Keratinocyte (primary cell): ENCODE measurements around the gene PRKAG2. TPM values are rescaled to one million over a fixed set of nuclear protein-coding genes. Genes with fewer than 3 reads are reported as not detected.

Source experiments
- DNase-seq: peaks from one replicate; pipeline ENCODE4 v3.0.0-alpha.2; 2011; ENCODE audit warnings: low read depth, missing footprints, low spot score
- FAIRE-seq: peaks from 2 replicates; lab custom pipeline; 2011; peaks lifted over from hg19 to GRCh38; lab: Jason Lieb, UNC
- H2AFZ ChIP-seq: 2 replicates; pipeline ENCODE4 v1.6.0; 2012; ENCODE audit warnings: low read length, control low read depth, inconsistent platforms; ENCODE audit not compliant: control insufficient read depth
- H3K27ac ChIP-seq: 2 replicates; pipeline ENCODE4 v1.5.1; 2011; ENCODE audit warnings: low read length; ENCODE audit not compliant: control insufficient read depth, insufficient read depth
- H3K27me3 ChIP-seq: 3 replicates; pipeline ENCODE4 v1.6.0; 2011; ENCODE audit warnings: low read length; ENCODE audit not compliant: control insufficient read depth, insufficient read depth; ENCODE audit errors: extremely low read depth
- H3K36me3 ChIP-seq, 2 experiments: 2 replicates in 1 of 2; 3 replicates in 1 of 2; pipeline ENCODE4 v1.5.1; 2011; ENCODE audit warnings: low read length in 2 of 2, mild to moderate bottlenecking in 1 of 2; ENCODE audit not compliant: control insufficient read depth in 2 of 2, insufficient read depth in 2 of 2; ENCODE audit errors: extremely low read depth in 1 of 2
- H3K4me1 ChIP-seq: 3 replicates; pipeline ENCODE4 v1.5.1; 2011; ENCODE audit warnings: low read length; ENCODE audit not compliant: control insufficient read depth, insufficient read depth; ENCODE audit errors: extremely low read depth
- H3K4me2 ChIP-seq: 3 replicates; pipeline ENCODE4 v1.6.0; 2011; ENCODE audit warnings: low read depth, low read length; ENCODE audit not compliant: control insufficient read depth, insufficient read depth; ENCODE audit errors: extremely low read depth
- H3K4me3 ChIP-seq, 3 experiments: fragments of 200-600 bp in 1 of 3; sonication (generic) in 1 of 3; 2 replicates in 2 of 3; 3 replicates in 1 of 3; pipeline ENCODE4 v1.5.1; 2011 to 2016; ENCODE audit warnings: low read length in 3 of 3, mild to moderate bottlenecking in 3 of 3, control low read depth in 2 of 3, inconsistent platforms in 1 of 3, low read depth in 1 of 3, mixed read lengths in 1 of 3, mixed run types in 1 of 3, moderate library complexity in 1 of 3; ENCODE audit not compliant: control insufficient read depth in 2 of 3, insufficient read depth in 2 of 3; ENCODE audit errors: extremely low read depth in 1 of 3
- H3K79me2 ChIP-seq: 2 replicates; pipeline ENCODE4 v1.6.0; 2012; ENCODE audit warnings: low read length; ENCODE audit not compliant: control insufficient read depth, insufficient read depth
- H3K9ac ChIP-seq: 3 replicates; pipeline ENCODE4 v1.6.0; 2011; ENCODE audit warnings: low read length; ENCODE audit not compliant: control insufficient read depth, insufficient read depth; ENCODE audit errors: extremely low read depth
- H3K9me1 ChIP-seq: 3 replicates; pipeline ENCODE4 v1.6.0; 2011; ENCODE audit warnings: low read length; ENCODE audit not compliant: control insufficient read depth, insufficient read depth; ENCODE audit errors: extremely low read depth
- H3K9me3 ChIP-seq: 2 replicates; pipeline ENCODE4 v1.5.1; 2012; ENCODE audit warnings: low read depth, low read length; ENCODE audit not compliant: control insufficient read depth
- H4K20me1 ChIP-seq: 3 replicates; pipeline ENCODE4 v1.6.0; 2011; ENCODE audit warnings: low read length; ENCODE audit not compliant: control insufficient read depth, insufficient read depth; ENCODE audit errors: extremely low read depth
- EZH2 ChIP-seq: IDR thresholded peaks from one replicate; pipeline ENCODE4 v1.6.1; 2012; ENCODE audit warnings: inconsistent platforms, mild to moderate bottlenecking, low read length, moderate library complexity
- dilution Hi-C: fragments of 300-500 bp; cut with MboI; formaldehyde crosslinking; loops from one replicate; pipeline ENCODE4 v1.7.0; 2020; ENCODE audit warnings: low sequenced_read_pairs; ENCODE audit not compliant: extremely low pct_ligation_motif_present
- polyA plus RNA-seq, 5 experiments: library from polyadenylated mRNA; depleted of rRNA in 3 of 5; stranded (reverse) in 3 of 5; stranded (forward) in 1 of 5; unstranded in 1 of 5; fragments of >200 nt; gene quantifications; 1 replicate in 1 of 5; 2 replicates in 3 of 5; 3 replicates in 1 of 5; pipeline versions ENCODE4 v1.2.1 to v1.2.3, GENCODE V29; 2011 to 2012; ENCODE audit warnings: missing spikeins in 2 of 5, low read depth in 1 of 5, low replicate concordance in 1 of 5
- TF ChIP-seq, protein P1 (sequence below), 3 experiments: IDR thresholded peaks in 1 of 3; conservative IDR thresholded peaks in 1 of 3; optimal IDR thresholded peaks in 1 of 3; 2 replicates in 2 of 3; 3 replicates in 1 of 3; pipeline versions ENCODE3 to v1.5.1; 2011; ENCODE audit warnings: low read length in 3 of 3, mild to moderate bottlenecking in 3 of 3, moderate library complexity in 2 of 3, control low read depth in 1 of 3, inconsistent platforms in 1 of 3; ENCODE audit not compliant: insufficient read depth in 2 of 3; ENCODE audit errors: extremely low read depth in 1 of 3

The PRKAG2 gene
- polyA plus RNA-seq, 1 donor (not counting 4 experiments of a cell fraction or from before 2014, with no cell fraction given) = 39.5 TPM

GRCh38 chr7:151902311-151902710 is 25.4 kb upstream of the PRKAG2 start:
- Histone ChIP-seq H3K9me3 (no peaks in the 10 kb centered on the region), H3K27me3 (peaks cover 12% of the 10 kb centered on the region), H2AFZ (no peak overlapping the region), H3K4me3 (no peak overlapping the region), H3K27ac (no peak overlapping the region), H3K79me2 (no peaks in the 10 kb centered on the region), H4K20me1 (no peaks in the 10 kb centered on the region), H3K4me2 (no peak overlapping the region), H3K36me3 (no peaks in the 10 kb centered on the region), H3K9me1 (no peaks in the 10 kb centered on the region), H3K9ac (no peak overlapping the region), H3K4me1 (no peaks in the 10 kb centered on the region)
- no peak for DNase-seq
- no peak for TF ChIP-seq EZH2
- TF ChIP-seq, protein P1, sequence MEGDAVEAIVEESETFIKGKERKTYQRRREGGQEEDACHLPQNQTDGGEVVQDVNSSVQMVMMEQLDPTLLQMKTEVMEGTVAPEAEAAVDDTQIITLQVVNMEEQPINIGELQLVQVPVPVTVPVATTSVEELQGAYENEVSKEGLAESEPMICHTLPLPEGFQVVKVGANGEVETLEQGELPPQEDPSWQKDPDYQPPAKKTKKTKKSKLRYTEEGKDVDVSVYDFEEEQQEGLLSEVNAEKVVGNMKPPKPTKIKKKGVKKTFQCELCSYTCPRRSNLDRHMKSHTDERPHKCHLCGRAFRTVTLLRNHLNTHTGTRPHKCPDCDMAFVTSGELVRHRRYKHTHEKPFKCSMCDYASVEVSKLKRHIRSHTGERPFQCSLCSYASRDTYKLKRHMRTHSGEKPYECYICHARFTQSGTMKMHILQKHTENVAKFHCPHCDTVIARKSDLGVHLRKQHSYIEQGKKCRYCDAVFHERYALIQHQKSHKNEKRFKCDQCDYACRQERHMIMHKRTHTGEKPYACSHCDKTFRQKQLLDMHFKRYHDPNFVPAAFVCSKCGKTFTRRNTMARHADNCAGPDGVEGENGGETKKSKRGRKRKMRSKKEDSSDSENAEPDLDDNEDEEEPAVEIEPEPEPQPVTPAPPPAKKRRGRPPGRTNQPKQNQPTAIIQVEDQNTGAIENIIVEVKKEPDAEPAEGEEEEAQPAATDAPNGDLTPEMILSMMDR (optimal IDR thresholded peaks at IDR 0.05 in 1 of 3, IDR thresholded peaks at IDR 0.05 in 1 of 3, conservative IDR thresholded peaks at IDR 0.05 in 1 of 3; ENCODE audit: extremely low read depth in 1 of 3, insufficient read depth in 2 of 3, low read length in 3 of 3) = no peak
- FAIRE-seq = no peak
- dilution Hi-C loops = no loop called here

- no peak overlapping the region for H3K27ac ChIP-seq
- FAIRE-seq = no peak
- dilution Hi-C loops = no loop called here
- H2AFZ ChIP-seq = no peak overlapping the region
- H3K36me3 ChIP-seq = no peaks in the 10 kb centered on the region
- H3K27me3 ChIP-seq = peaks cover 12% of the 10 kb centered on the region
- no peaks in the 10 kb centered on the region for H4K20me1 ChIP-seq
- DNase-seq = no peak
- no peaks in the 10 kb centered on the region for H3K79me2 ChIP-seq
- no peak overlapping the region for H3K4me3 ChIP-seq
- H3K4me1 ChIP-seq = no peaks in the 10 kb centered on the region
- H3K9ac ChIP-seq = no peak overlapping the region
- no peaks in the 10 kb centered on the region for H3K9me1 ChIP-seq
- H3K4me2 ChIP-seq = no peak overlapping the region
- TF ChIP-seq, protein P1 (optimal IDR thresholded peaks at IDR 0.05 in 1 of 3, IDR thresholded peaks at IDR 0.05 in 1 of 3, conservative IDR thresholded peaks at IDR 0.05 in 1 of 3; ENCODE audit: extremely low read depth in 1 of 3, insufficient read depth in 2 of 3, low read length in 3 of 3) = no peak
- no peak for TF ChIP-seq EZH2
- H3K9me3 ChIP-seq = no peaks in the 10 kb centered on the region
Observed at GRCh38 chr7:151901828-151902227, 24.9 kb upstream of the PRKAG2 start.
